ENCODE measurements around the gene PLIN5. TPM values are rescaled to one million over a fixed set of nuclear protein-coding genes. Genes with fewer than 3 reads are reported as not detected.

PLIN5 gene
- total RNA-seq, 1 experiment from 2014 or later = 8.1 TPM

DNA sequence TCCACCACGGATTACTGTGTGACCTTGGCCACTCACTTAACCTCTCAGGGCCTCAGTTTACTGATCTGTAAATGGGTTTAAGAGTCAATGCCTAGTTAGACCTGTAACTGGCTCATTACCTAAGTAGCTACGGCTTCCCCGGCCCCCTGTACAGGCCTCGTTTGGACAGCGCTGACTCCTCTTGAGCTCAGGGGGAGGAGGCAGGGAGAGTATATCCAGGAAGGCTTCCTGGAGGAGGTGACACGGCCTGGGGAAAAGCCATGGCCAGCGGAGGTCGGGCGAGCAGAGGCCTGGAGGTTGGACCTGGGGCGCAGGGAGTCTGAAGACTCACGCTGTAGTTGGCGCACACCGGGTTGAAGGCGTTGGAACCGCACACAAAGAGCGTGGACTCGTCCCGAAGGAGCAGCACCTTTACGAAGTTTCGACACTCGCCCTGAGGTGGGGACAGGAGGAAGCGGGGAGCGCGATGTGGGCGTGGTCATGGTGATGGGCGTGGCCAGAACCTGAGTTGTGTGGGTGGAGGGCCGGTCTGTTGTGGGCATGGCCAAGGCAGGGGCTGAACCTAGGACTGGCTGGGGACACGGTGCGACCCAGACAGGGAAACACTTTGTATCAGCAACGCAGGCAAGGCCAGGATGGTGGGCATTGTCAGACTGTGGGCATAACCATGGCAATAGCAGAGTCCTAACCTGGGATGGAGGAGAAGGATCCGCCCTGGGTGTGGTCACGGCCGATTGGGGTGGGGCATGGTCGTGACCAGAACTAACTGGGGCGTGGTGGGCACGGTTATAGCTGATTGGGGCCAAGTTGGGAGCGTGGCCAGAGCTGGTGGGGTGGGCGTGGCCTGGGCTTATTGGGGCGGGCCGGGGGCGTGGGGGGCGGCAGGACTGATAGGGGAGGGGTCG lies 20.9 kb upstream of the PLIN5 start:
- Histone ChIP-seq H3K4me1 (ENCODE audit: control insufficient read depth in 1 of 2, insufficient read depth in 2 of 2, low read length in 2 of 2) (peaks cover 8 to 26% of the 10 kb centered on the region in 2 experiments), H3K9ac (ENCODE audit: low read length) (no peak overlapping the region), H3K9me2 (ENCODE audit: insufficient read depth) (no peaks in the 10 kb centered on the region), H3K79me2 (ENCODE audit: insufficient read depth, low read length) (peaks cover 3% of the 10 kb centered on the region; the same call in 1 of the 2 replicates), H3K27me3 (ENCODE audit: insufficient read depth, low read length) (no peaks in the 10 kb centered on the region), H4K20me1 (ENCODE audit: insufficient read depth) (no peaks in the 10 kb centered on the region), H3K27ac (ENCODE audit: low read depth, low read length) (peak overlapping the region; percentile 33; the same call in 1 of the 2 replicates), H3K9me3 (ENCODE audit: control insufficient read depth in 1 of 2, insufficient read depth in 1 of 2, low read depth in 1 of 2, low read length in 2 of 2) (no peaks in the 10 kb centered on the region), H3K36me3 (ENCODE audit: control insufficient read depth in 1 of 2, insufficient read depth in 2 of 2, low read length in 2 of 2) (peaks cover 16 to 33% of the 10 kb centered on the region in 2 experiments), H3K4me3 (replicated peaks in 1 of 2; ENCODE audit: low read depth in 1 of 2, low read length in 2 of 2) (no peak overlapping the region), H2AFZ (ENCODE audit: low read depth, low read length, poor library complexity, severe bottlenecking) (no peak overlapping the region), H3K4me2 (ENCODE audit: low read length) (peak overlapping the region; percentile 47; the same call in 1 of the 2 replicates)
- BruUV-seq (replicated peaks) = no TSS peak
- 0 out of 2 replicates have a peak, but pooled peaks have one; percentile 58 for TF ChIP-seq EGR1 (IDR thresholded peaks at IDR 0.05; ENCODE audit: low read depth)
- TF ChIP-seq RAD21 (IDR thresholded peaks at IDR 0.05; ENCODE audit: low read depth) = no peak
- TF ChIP-seq, protein P1, sequence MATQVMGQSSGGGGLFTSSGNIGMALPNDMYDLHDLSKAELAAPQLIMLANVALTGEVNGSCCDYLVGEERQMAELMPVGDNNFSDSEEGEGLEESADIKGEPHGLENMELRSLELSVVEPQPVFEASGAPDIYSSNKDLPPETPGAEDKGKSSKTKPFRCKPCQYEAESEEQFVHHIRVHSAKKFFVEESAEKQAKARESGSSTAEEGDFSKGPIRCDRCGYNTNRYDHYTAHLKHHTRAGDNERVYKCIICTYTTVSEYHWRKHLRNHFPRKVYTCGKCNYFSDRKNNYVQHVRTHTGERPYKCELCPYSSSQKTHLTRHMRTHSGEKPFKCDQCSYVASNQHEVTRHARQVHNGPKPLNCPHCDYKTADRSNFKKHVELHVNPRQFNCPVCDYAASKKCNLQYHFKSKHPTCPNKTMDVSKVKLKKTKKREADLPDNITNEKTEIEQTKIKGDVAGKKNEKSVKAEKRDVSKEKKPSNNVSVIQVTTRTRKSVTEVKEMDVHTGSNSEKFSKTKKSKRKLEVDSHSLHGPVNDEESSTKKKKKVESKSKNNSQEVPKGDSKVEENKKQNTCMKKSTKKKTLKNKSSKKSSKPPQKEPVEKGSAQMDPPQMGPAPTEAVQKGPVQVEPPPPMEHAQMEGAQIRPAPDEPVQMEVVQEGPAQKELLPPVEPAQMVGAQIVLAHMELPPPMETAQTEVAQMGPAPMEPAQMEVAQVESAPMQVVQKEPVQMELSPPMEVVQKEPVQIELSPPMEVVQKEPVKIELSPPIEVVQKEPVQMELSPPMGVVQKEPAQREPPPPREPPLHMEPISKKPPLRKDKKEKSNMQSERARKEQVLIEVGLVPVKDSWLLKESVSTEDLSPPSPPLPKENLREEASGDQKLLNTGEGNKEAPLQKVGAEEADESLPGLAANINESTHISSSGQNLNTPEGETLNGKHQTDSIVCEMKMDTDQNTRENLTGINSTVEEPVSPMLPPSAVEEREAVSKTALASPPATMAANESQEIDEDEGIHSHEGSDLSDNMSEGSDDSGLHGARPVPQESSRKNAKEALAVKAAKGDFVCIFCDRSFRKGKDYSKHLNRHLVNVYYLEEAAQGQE (IDR thresholded peaks at IDR 0.05; ENCODE audit: low read depth) = no peak
- TF ChIP-seq SP1 (IDR thresholded peaks at IDR 0.05; ENCODE audit: low read depth) = no peak
- no peak for TF ChIP-seq CBX3 (IDR thresholded peaks at IDR 0.05; ENCODE audit: low read depth)
- no peak for TF ChIP-seq ELF1 (IDR thresholded peaks at IDR 0.05; ENCODE audit: borderline replicate concordance, low read depth)
- no peak for TF ChIP-seq ZFX (IDR thresholded peaks at IDR 0.05)
- TF ChIP-seq POLR2A (IDR thresholded peaks at IDR 0.05; ENCODE audit: borderline replicate concordance, extremely low read depth, insufficient read depth, insufficient read length) = no peak
- ChIA-PET CTCF (interaction anchor here (1.2 to 1.8 kb wide), 2 partner anchors 11 to 80 kb away, joined by 5 read pairs; no protein-coding TSS in a partner anchor), RAD21 (ENCODE audit: low non-redundant PET in 1 of 2, low total read pairs in 2 of 2, uncharacterized antibody in 2 of 2, unreplicated experiment in 2 of 2) (interaction anchor here in 1 of 2 experiments (0.6 kb wide), 1 partner anchor 125 kb away, joined by 5 read pairs; no protein-coding TSS in a partner anchor), POLR2A (interaction anchor here (0.8 kb wide), 1 partner anchor 21 kb away, joined by 3 read pairs; the partner anchor contains the start of gene PLIN5)
- intact Hi-C loops (cut with micrococcal nuclease) = no loop called here
- DNase-seq (ENCODE audit: low read depth, low spot score) (peak; percentile 43), ATAC-seq (peak; percentile 78)

Data from HCT116 (cell line).